BJ (cell line): ENCODE data around the gene PHOSPHO1. TPM values are rescaled to one million over a fixed set of nuclear protein-coding genes. Genes with fewer than 3 reads are reported as not detected.

Experiments used
- CTCF ChIA-PET: fragments of 350-600 bp; formaldehyde crosslinking; extraction: SDS; loops from one replicate; lab custom pipeline; 2021; ENCODE audit warnings: antibody characterized with exemption, inconsistent platforms; lab: Yijun Ruan, JAX
- POLR2A ChIA-PET: fragments of 300-600 bp; sonication (Branson Sonifier 250); formaldehyde crosslinking; extraction: SDS; loops from one replicate; lab custom pipeline; 2021; ENCODE audit warnings: antibody characterized with exemption; lab: Charles Lee
- DNase-seq: peaks from one replicate; pipeline ENCODE4 v3.0.0-alpha.2; 2011; ENCODE audit warnings: low read depth
- H3K27me3 ChIP-seq: 2 replicates; pipeline ENCODE4 v1.6.0; 2011; ENCODE audit warnings: low read length; ENCODE audit not compliant: control insufficient read depth, insufficient read depth
- H3K36me3 ChIP-seq: 2 replicates; pipeline ENCODE4 v1.5.1; 2011; ENCODE audit warnings: low read length; ENCODE audit not compliant: control insufficient read depth, insufficient read depth
- H3K4me3 ChIP-seq: 2 replicates; pipeline ENCODE4 v1.5.1; 2011; ENCODE audit warnings: low read depth, mild to moderate bottlenecking, control low read depth, low read length
- polyA plus RNA-seq: library from polyadenylated mRNA; depleted of rRNA; stranded (reverse); fragments of >200 nt; gene quantifications from 2 replicates; pipeline ENCODE4 v1.2.3, GENCODE V29; 2011
- TF ChIP-seq, protein P1 (sequence below): IDR thresholded peaks from 2 replicates; pipeline ENCODE4 v1.5.1; 2011; ENCODE audit warnings: low read depth, mild to moderate bottlenecking, control low read depth, inconsistent platforms, low read length, moderate library complexity; ENCODE audit not compliant: insufficient read depth

Gene PHOSPHO1
- polyA plus RNA-seq, 1 experiment = 0.11 TPM

GRCh38 chr17:49214676-49215360, 15.8 kb downstream of the PHOSPHO1 start:
- no peaks in the 10 kb centered on the region for H3K27me3 ChIP-seq
- no peak for DNase-seq
- H3K4me3 ChIP-seq = no peak overlapping the region
- TF ChIP-seq, protein P1, sequence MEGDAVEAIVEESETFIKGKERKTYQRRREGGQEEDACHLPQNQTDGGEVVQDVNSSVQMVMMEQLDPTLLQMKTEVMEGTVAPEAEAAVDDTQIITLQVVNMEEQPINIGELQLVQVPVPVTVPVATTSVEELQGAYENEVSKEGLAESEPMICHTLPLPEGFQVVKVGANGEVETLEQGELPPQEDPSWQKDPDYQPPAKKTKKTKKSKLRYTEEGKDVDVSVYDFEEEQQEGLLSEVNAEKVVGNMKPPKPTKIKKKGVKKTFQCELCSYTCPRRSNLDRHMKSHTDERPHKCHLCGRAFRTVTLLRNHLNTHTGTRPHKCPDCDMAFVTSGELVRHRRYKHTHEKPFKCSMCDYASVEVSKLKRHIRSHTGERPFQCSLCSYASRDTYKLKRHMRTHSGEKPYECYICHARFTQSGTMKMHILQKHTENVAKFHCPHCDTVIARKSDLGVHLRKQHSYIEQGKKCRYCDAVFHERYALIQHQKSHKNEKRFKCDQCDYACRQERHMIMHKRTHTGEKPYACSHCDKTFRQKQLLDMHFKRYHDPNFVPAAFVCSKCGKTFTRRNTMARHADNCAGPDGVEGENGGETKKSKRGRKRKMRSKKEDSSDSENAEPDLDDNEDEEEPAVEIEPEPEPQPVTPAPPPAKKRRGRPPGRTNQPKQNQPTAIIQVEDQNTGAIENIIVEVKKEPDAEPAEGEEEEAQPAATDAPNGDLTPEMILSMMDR = no peak
- POLR2A ChIA-PET = no interaction called here
- CTCF ChIA-PET = interaction anchor here (1.5 to 5.0 kb wide), 2 partner anchors 11 to 76 kb away, joined by 8 to 55 read pairs; no protein-coding TSS in a partner anchor
- H3K36me3 ChIP-seq = no peaks in the 10 kb centered on the region

DNA sequence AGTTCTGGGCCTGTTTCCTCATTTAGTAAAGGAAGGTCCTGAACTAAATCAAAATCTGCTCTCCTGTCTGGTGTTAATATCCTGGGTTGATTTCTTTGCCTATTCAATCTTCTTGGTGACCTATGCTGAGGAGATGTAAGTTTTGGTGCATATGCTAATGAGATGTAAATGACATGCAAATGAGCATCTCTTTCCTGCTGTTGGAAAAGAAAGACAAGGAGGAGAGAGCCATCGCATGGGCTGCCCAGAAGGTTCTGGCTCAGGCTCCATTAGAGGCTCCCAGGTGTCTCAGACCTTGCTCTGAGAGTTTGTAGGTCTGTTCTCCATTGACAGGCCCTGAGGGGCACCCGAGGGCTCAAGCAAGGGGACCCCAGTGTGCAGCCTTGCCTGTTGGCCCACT, 16.7 kb downstream of the PHOSPHO1 start:
- DNase-seq = no peak
- TF ChIP-seq, protein P1 = no peak
- no peaks in the 10 kb centered on the region for H3K27me3 ChIP-seq
- no peak overlapping the region for H3K4me3 ChIP-seq
- ChIA-PET POLR2A (no interaction called here), CTCF (interaction anchor here (2.0 to 5.0 kb wide), 3 partner anchors 8 to 34 kb away, joined by 5 to 55 read pairs (median 14); no protein-coding TSS in a partner anchor)
- no peaks in the 10 kb centered on the region for H3K36me3 ChIP-seq

DNA sequence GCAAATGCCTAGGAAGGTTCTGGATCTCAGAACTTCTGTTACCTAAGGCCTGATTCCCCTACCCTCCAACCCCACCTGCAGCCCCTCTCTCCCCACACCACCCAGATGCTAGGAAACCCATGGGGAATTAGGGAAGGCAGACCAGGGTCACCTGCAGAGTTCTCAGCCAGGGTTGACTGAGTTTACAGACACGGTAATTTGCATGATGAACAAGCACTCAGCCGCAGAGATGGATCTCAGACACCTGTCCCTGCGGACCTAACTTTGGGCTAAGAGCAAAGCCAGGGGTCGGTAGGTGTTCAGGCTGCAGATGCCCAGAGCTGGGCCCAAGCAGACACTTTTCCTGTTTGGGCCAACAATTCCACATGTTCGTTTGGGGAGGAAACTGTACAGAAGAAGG, 17.2 kb downstream of the PHOSPHO1 start:
- ChIA-PET CTCF (interaction anchor here (2.0 to 5.0 kb wide), 3 partner anchors 9 to 34 kb away, joined by 5 to 55 read pairs (median 14); no protein-coding TSS in a partner anchor), POLR2A (no interaction called here)
- no peak for DNase-seq
- TF ChIP-seq, protein P1 = no peak
- no peaks in the 10 kb centered on the region for H3K27me3 ChIP-seq
- no peaks in the 10 kb centered on the region for H3K36me3 ChIP-seq
- no peak overlapping the region for H3K4me3 ChIP-seq

GRCh38 chr17:49210158-49211029, 20.2 kb downstream of the PHOSPHO1 start, which contains the start of the genes ABI3 and GNGT2:
TSS of gene ABI3 (plus strand) at chr17:49210707. CDS start at chr17:49210725, 18 bp downstream.
TSS of gene GNGT2 (minus strand) at chr17:49210574. CDS start at chr17:49207422, 3,152 bp downstream.
- CTCF ChIA-PET = interaction anchor here (0.8 to 3.2 kb wide), 4 partner anchors 12 to 30 kb away, joined by 3 to 18 read pairs (median 6); no protein-coding TSS in a partner anchor

More at GRCh38 chr17:49210158-49211029, 20.2 kb downstream of the PHOSPHO1 start, which contains the start of the genes ABI3 and GNGT2:
- POLR2A ChIA-PET = no interaction called here
- 0 out of 2 replicates have a peak within 1 kb of the TSS, but pooled peaks have one; percentile 8 for H3K4me3 ChIP-seq
- H3K36me3 ChIP-seq = no peaks in the 10 kb centered on the region
- DNase-seq = no peak
- TF ChIP-seq, protein P1 = no peak
- H3K27me3 ChIP-seq = no peaks in the 10 kb centered on the region
